CD14-positive monocyte (primary cell): Measurements from ENCODE around the gene CCDC170. TPM values are rescaled to one million over a fixed set of nuclear protein-coding genes. Genes with fewer than 3 reads are reported as not detected.

Source experiments
- DNase-seq, 3 donors: peaks; one replicate each; pipeline ENCODE4 v3.0.0-alpha.2; 2011 to 2022
- H2AFZ ChIP-seq: 2 replicates; pipeline ENCODE4 v1.6.0; 2012; ENCODE audit warnings: mild to moderate bottlenecking, low read depth, low read length, inconsistent platforms; ENCODE audit not compliant: insufficient read depth, poor library complexity, severe bottlenecking
- H3K27ac ChIP-seq, 2 donors: 1 replicate in 1 of 2; 2 replicates in 1 of 2; pipeline ENCODE4 v1.5.1; 2012 to 2013; ENCODE audit warnings: low read length in 2 of 2, control low read depth in 1 of 2, inconsistent platforms in 1 of 2, low read depth in 1 of 2, mild to moderate bottlenecking in 1 of 2
- H3K27me3 ChIP-seq, 2 donors: one replicate each; pipeline versions ENCODE4 v1.6.0 to v1.6.1; 2011 to 2013; ENCODE audit warnings: low read length in 2 of 2; ENCODE audit not compliant: control insufficient read depth in 2 of 2, insufficient read depth in 2 of 2
- H3K36me3 ChIP-seq, 2 donors: replicated peaks in 1 of 2; 1 replicate in 1 of 2; 2 replicates in 1 of 2; pipeline versions ENCODE4 v1.5.1 to v1.6.1; 2012 to 2013; ENCODE audit warnings: low read length in 2 of 2, control low read depth in 1 of 2, inconsistent platforms in 1 of 2, mild to moderate bottlenecking in 1 of 2; ENCODE audit not compliant: insufficient read depth in 2 of 2, control insufficient read depth in 1 of 2
- H3K4me1 ChIP-seq, 2 donors: 1 replicate in 1 of 2; 2 replicates in 1 of 2; pipeline versions ENCODE4 v1.5.1 to v1.6.1; 2012 to 2013; ENCODE audit warnings: low read length in 2 of 2, control low read depth in 1 of 2, inconsistent platforms in 1 of 2, mild to moderate bottlenecking in 1 of 2, moderate library complexity in 1 of 2; ENCODE audit not compliant: insufficient read depth in 2 of 2, control insufficient read depth in 1 of 2
- H3K4me2 ChIP-seq: replicated peaks from 2 replicates; pipeline ENCODE3; 2012; ENCODE audit warnings: low read length, moderate library complexity, mild to moderate bottlenecking; ENCODE audit not compliant: poor library complexity, severe bottlenecking; ENCODE audit errors: extremely low read depth
- H3K4me3 ChIP-seq, 3 experiments: fragments of 200-600 bp in 1 of 3; sonication (generic) in 1 of 3; replicated peaks in 1 of 3; 1 replicate in 2 of 3; 2 replicates in 1 of 3; pipeline ENCODE4 v1.5.1; 2011 to 2013; ENCODE audit warnings: low read length in 3 of 3, mild to moderate bottlenecking in 3 of 3, control low read depth in 2 of 3, low read depth in 2 of 3, inconsistent platforms in 1 of 3, moderate library complexity in 1 of 3
- H3K79me2 ChIP-seq: 2 replicates; pipeline ENCODE4 v1.6.0; 2012; ENCODE audit warnings: mild to moderate bottlenecking, control low read depth, inconsistent platforms, low read length, moderate library complexity; ENCODE audit not compliant: insufficient read depth
- H3K9ac ChIP-seq: 2 replicates; pipeline ENCODE4 v1.6.0; 2017; ENCODE audit warnings: low read length, mild to moderate bottlenecking; ENCODE audit not compliant: insufficient read depth, poor library complexity, severe bottlenecking
- H3K9me3 ChIP-seq, 2 donors: replicated peaks in 1 of 2; 1 replicate in 1 of 2; 2 replicates in 1 of 2; pipeline versions ENCODE4 v1.5.1 to v1.6.1; 2012 to 2013; ENCODE audit warnings: low read length in 2 of 2, control low read depth in 1 of 2; ENCODE audit not compliant: control insufficient read depth in 1 of 2, insufficient read depth in 1 of 2
- H4K20me1 ChIP-seq: 2 replicates; pipeline ENCODE4 v1.6.0; 2012; ENCODE audit warnings: mild to moderate bottlenecking, low read length, control low read depth, moderate library complexity; ENCODE audit not compliant: insufficient read depth
- H3K27ac Mint-ChIP-seq, 7 donors: one replicate each; pipeline ENCODE4 v1.8.0; 2020; ENCODE audit warnings: mild to moderate bottlenecking in 7 of 7, mixed read lengths in 7 of 7, moderate library complexity in 6 of 7, inconsistent platforms in 2 of 7
- H3K27me3 Mint-ChIP-seq, 3 donors: one replicate each; pipeline ENCODE4 v1.8.0; 2021 to 2022; ENCODE audit warnings: low read depth in 3 of 3, mild to moderate bottlenecking in 3 of 3, mixed read lengths in 3 of 3, moderate library complexity in 3 of 3, inconsistent platforms in 1 of 3
- H3K36me3 Mint-ChIP-seq, 2 donors: one replicate each; pipeline ENCODE4 v1.8.0; 2020; ENCODE audit warnings: mixed read lengths in 2 of 2, inconsistent platforms in 1 of 2, mild to moderate bottlenecking in 1 of 2
- H3K4me1 Mint-ChIP-seq: one replicate; pipeline ENCODE4 v1.8.0; 2020; ENCODE audit warnings: mild to moderate bottlenecking, mixed read lengths
- H3K4me3 Mint-ChIP-seq, 2 donors: one replicate each; pipeline ENCODE4 v1.8.0; 2020; ENCODE audit warnings: mild to moderate bottlenecking in 2 of 2, mixed read lengths in 2 of 2, moderate library complexity in 1 of 2
- H3K9me3 Mint-ChIP-seq, 7 donors: one replicate each; pipeline ENCODE4 v1.8.0; 2020 to 2022; ENCODE audit warnings: mixed read lengths in 7 of 7, mild to moderate bottlenecking in 6 of 7, moderate library complexity in 6 of 7, inconsistent platforms in 2 of 7
- CTCF ChIP-seq: fragments of 200-600 bp; IDR thresholded peaks from one replicate; pipeline ENCODE4 v1.8.0; 2022; ENCODE audit warnings: antibody characterized with exemption, mild to moderate bottlenecking
- WGBS: methylation state at CpG from one replicate; pipeline ENCODE4 v1.1.5; 2013; ENCODE audit warnings: missing lambda C conversion rate; ENCODE audit not compliant: insufficient coverage; 5-methylcytosine and 5-hydroxymethylcytosine counted together
- intact Hi-C, 2 donors: fragments of 100-400 bp; cut with micrococcal nuclease; formaldehyde crosslinking; loops; one replicate each; pipeline versions ENCODE4 v1.15.0 to v1.15.1; 2023
- polyA plus RNA-seq, 3 donors: library from polyadenylated mRNA; depleted of rRNA in 1 of 3; unstranded in 2 of 3; stranded (reverse) in 1 of 3; fragments of 300-500 nt in 2 of 3; fragments of >200 nt in 1 of 3; fragmentation: Illumina TruSeq in 2 of 3; gene quantifications; 1 replicate in 2 of 3; 2 replicates in 1 of 3; pipeline ENCODE4 v1.2.3, GENCODE V29; 2012 to 2021

The CCDC170 gene
- polyA plus RNA-seq, 3 donors: 4.2 to 7.0 (median 6.3) TPM

GRCh38 chr6:151665329-151665728, 171.5 kb downstream of the CCDC170 start:
- H3K4me1 Mint-ChIP-seq: no peaks in the 10 kb centered on the region
- Histone ChIP-seq H3K36me3 (no peaks in the 10 kb centered on the region), H3K4me2 (no peak overlapping the region), H3K4me1 (no peaks in the 10 kb centered on the region), H4K20me1 (no peaks in the 10 kb centered on the region), H3K9ac (no peak overlapping the region), H3K9me3 (no peaks in the 10 kb centered on the region), H3K4me3 (no peak overlapping the region), H3K79me2 (no peaks in the 10 kb centered on the region), H2AFZ (no peak overlapping the region), H3K27me3 (no peaks in the 10 kb centered on the region), H3K27ac (no peak overlapping the region)
- 94% methylated on average over 6 of the region's 7 CpGs for WGBS
- H3K36me3 Mint-ChIP-seq: no peaks in the 10 kb centered on the region
- peaks cover 3 to 7% (median 6%) of the 10 kb centered on the region in 3 donors for H3K27me3 Mint-ChIP-seq
- peaks cover 0 to 4% (median 0%) of the 10 kb centered on the region in 7 donors for H3K9me3 Mint-ChIP-seq
- TF ChIP-seq CTCF: no peak
- no peak for DNase-seq
- H3K4me3 Mint-ChIP-seq: no peak overlapping the region
- intact Hi-C loops: no loop called here
- H3K27ac Mint-ChIP-seq: no peak overlapping the region

- H4K20me1 ChIP-seq: no peaks in the 10 kb centered on the region
- DNase-seq: no peak
- no peak overlapping the region for H3K4me2 ChIP-seq
- no peaks in the 10 kb centered on the region for H3K9me3 ChIP-seq
- no peak overlapping the region for H3K9ac ChIP-seq
- H3K4me3 ChIP-seq: no peak overlapping the region
- H3K27ac Mint-ChIP-seq: no peak overlapping the region
- no peak for TF ChIP-seq CTCF
- no peaks in the 10 kb centered on the region for H3K36me3 Mint-ChIP-seq
- no peaks in the 10 kb centered on the region for H3K79me2 ChIP-seq
- H3K36me3 ChIP-seq: no peaks in the 10 kb centered on the region
- intact Hi-C loops: no loop called here
- H3K27me3 Mint-ChIP-seq: peaks cover 2 to 7% (median 7%) of the 10 kb centered on the region in 3 donors
- no peaks in the 10 kb centered on the region for H3K27me3 ChIP-seq
- no peaks in the 10 kb centered on the region for H3K4me1 Mint-ChIP-seq
- 80% methylated on average over 1 of the region's 2 CpGs for WGBS
- no peaks in the 10 kb centered on the region for H3K4me1 ChIP-seq
- no peak overlapping the region for H2AFZ ChIP-seq
- peaks cover 0 to 2% (median 2%) of the 10 kb centered on the region in 7 donors for H3K9me3 Mint-ChIP-seq
- no peak overlapping the region for H3K27ac ChIP-seq
- no peak overlapping the region for H3K4me3 Mint-ChIP-seq
Measured at GRCh38 chr6:151666526-151666925, 172.7 kb downstream of the CCDC170 start.
